ENCODE data around the gene MDM4.
"Not testable (repeated sequence)": the region's sequence is repeated elsewhere in the genome, so short reads cannot be mapped to it uniquely, and the experiment has no call there.

The MDM4 gene

DNA sequence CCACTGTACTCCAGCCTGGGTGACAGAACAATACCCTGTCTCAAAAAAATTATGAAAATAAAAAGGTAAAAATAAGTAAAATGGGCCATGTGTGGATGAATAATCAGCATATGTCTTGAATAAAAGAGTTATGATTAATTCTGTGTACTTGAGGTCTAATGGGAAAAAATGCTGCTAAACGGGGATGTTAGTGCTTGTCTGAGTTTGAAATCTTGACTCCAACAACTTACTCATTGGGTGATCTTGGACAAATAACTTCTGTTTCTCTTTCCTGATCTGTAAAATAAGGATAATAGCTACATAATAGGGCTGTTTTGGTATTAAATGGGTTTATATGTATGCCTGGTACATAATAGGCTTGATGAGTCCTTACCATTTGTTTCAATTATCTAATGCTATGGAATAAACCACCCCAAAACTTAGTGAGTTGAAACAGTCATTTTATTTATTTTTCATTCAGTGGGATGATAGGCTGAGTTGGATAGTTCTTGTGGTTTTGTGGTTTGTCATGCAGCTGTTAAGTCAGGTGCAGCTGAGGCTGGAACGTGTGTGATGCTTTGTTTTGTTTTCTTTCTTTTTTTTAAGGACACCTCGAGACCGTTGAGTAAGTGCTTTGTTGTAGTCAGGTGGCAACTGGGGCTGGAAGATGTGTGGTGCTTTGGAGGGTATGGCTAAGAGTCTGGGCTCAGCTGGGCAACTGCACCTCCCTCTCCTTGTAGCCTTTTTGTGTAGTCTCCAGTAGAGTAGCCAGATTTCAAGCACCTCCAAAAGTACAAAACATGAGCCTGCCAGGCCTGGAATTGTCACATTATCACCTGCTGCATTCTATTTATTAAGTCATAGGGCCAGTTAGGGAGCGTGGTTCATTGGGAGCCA is 4.9 kb downstream of the MDM4 start:
- no peak for DNase-seq

DNA sequence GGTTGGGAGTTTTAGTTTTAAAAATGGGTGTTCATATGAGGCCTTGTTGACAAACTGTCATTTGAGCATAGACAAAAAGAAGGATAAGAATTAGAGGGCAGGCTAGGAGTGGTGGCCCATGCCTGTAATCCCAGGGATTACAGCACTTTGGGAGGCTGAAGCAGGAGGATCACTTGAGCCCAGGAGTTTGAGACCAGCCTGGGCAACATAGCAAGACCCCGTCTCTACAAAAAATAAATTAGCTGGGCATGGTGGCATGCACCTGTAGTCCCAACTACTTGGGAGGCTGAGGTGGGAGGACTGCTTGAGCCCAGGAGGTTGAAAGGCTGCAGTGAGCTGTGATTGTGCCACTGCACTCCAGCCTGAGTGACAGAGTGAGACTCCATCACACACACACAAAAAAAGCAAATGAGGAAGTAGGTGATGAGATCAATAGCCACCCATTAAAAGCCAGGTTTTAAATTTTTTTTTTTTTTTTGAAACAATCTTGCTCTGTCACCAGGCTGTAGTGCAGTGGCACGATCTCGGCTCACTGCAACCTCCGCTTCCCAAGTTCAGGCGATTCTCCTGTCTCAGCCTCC is 5.8 kb downstream of the MDM4 start:
- not testable (repeated sequence) for DNase-seq

DNA sequence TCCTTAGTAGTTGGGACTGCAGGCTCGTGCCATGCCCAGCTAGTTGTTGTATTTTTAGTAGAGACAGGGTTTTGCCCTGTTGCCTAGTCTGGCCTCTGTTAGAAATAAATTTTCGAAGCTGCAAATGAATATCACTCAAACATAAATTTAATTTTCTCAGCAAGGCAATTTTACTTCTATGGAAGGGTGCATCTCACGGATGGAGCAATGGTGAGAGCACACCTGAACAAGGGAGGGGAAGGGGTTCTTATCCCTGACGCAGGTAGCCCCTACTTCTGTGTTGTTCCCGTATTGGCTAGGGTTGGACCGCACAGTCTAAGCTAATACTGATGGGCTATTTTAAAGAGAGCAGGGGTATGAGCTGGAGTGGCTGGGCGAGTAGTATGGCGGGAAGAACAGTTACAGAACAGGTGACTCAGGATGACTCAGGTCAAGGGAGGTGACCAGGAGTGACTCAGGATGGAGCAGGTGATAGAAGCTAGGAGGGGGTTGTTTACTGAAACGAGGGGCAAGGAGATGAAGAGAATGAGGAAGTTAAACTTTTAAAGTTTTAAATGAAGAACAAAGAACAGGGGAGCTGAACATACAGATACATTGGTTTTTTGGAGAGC is 7.5 kb downstream of the MDM4 start:
- DNase-seq = no peak

DNA sequence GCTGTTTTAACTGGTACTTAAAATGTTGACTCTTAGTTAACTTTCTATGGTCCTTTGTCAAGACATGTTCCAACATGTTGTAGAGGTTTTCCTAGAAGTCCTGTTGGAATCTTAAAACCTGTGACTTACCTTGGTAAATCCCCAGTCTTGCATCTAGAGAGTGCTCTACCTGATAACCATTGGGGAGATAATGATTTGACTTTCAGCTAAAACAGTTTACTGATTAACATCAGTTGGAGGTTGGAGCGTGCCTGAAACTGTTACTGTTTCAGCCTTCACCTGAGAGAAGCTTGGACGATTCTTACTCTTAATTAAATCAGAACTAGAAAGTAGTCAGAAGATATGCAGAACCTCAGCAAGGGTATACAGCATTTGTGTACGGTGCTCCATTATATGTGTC is 8.8 kb downstream of the MDM4 start:
- DNase-seq = no peak

DNA sequence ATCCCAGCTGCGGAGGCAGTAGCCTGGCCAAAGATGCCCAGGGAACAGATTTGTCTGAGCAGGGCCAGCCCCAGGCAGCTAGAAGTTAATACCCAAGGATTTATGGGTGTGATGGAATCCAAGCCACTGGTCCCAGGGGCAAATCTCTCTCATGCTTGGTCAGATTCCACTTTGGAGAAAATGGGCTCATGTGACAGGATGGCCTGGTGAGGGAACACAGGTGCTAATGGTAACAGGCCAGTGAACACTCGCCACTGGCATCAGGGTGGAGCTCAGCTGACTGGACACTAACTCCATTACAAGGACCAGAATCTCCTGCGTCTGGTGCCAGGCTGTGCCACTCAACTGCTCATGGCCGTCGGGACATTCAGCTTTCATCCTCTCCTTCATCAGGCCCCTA is 12.0 kb downstream of the MDM4 start:
- DNase-seq = no peak

DNA sequence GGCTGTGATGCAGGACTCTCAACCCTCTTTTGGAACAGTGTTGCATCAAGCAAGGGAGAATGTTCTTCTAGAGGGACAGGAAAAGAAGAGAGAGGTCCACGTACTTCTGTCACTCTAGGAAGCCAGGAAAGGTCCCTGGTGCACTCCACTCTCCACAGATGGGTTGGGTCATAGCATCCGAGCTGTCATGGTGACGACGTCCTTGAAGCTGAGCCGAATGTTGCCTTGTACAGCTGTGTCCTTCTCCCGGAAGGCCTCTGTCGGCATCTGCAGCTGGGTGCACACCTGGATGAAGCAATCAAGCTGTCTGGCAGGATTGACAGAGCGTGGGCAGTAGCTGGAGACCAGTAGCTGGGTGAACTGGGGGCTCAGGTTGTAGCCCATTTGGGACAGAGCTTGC is 12.5 kb downstream of the MDM4 start:
- DNase-seq = no peak

DNA sequence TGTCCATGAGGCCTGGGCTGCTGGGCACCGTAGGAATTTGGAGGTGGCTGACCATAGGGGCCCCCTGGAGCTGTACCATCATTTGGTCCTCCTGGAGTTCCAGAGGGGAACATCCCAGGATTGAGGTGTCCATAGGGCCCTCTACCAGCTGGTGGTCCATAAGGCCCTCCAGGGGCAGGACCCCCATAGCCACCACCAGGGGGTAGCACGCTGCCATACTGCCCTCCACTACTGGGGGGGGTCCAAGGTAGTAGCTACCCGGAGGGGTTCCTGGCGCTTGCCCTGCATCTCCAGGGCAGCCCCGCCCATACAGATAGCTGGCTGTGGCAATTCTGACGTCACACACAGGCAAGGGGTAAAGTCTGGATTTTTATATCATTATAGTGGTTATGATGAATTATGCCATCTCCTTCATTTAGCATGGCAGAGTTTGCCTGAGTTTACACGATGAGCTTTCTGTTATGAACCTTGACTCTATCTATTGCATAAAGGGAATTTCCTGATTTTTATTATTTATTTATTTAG is 13.2 kb downstream of the MDM4 start:
- DNase-seq = no peak

DNA sequence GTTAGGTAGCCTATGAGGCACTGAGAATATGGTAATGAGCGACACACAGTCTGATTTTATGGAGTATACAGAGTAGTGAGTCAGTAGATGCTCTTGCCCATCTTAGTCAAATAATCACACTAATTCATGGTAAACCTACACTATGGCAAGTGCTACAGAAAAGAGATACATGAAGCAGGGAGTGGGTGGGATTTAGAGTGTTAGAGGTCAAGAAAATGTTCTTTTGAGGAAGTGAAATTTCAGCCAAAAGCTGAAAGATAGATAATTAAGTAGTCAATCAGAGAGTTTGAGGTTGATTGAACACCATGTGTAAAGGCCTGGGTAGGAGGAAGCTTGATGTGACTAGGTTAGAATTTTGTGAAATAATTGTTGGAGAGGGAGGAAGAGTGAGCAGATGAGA is 14.7 kb downstream of the MDM4 start:
- DNase-seq = no peak

DNA sequence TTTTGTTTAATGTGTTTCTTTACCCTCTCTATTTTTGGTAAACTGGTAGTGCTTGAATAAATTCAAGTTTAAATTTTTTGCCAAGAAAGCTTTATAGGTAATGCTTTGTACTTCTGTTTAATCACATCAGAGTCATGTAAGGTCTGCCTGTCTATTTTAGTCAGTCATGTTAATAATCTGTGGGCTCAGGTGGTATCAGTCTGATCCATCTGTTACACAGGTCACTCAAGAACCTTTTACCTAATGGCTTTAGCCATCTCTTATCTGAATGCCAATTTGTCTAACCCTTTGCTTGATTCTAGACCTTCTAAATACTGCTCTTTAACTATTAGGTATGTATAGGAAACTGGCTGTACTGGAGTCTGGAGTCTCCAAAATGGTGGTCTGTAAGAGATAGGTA is 16.6 kb downstream of the MDM4 start:
- DNase-seq = no peak

DNA sequence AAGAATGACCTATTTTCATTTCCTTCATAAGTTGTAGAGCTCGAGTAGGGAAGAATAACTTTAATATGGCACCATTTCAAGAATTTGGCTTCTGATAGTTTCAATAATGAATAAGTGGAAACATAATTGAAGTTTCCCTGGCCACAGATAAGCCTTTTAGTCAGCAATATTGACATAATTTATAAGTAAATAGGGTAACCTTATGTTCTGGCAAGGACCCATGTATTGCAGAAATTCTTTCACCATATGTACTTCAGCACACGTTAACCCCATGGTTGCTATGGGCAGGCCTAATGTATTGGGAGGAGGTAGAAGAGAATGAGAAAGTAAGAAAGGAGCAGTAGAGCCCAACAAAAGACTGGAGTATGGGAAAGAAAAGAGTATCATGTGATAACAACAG is 25.4 kb downstream of the MDM4 start:
- DNase-seq = no peak

DNA sequence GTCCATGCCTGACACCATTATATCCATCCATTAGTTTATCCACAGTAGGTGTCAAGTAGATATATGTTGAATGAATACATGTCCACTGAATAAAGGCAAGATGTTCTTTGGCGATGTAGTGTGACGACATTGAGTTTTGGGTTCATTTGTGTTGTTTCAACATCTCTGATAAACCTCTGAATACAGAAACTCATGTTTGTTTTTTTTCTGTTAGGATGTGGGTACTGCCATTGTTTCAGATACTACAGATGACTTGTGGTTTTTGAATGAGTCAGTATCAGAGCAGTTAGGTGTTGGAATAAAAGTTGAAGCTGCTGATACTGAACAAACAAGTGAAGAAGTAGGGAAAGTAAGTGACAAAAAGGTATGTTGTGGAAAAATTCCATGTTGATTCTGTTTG is 28.1 kb downstream of the MDM4 start:
- no peak for DNase-seq

DNA sequence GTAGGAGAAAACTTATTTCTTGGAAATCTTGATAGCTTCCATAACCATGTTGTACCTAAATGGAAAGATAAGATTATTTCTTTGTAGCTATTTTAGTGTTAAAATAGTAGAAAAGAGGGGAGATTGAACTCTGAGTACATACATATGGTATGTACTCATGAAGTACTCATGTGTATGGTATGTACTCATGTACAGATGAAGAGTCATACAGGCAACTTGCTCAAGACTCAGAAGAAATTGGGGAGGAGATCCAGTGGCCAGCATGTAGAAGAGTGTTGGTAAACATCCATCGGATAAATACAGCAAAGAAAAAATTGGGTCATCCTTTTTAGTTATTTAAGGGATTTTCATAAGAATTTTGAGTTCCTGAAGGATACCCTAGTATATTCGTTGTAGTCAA is 29.0 kb downstream of the MDM4 start:
- DNase-seq = no peak

DNA sequence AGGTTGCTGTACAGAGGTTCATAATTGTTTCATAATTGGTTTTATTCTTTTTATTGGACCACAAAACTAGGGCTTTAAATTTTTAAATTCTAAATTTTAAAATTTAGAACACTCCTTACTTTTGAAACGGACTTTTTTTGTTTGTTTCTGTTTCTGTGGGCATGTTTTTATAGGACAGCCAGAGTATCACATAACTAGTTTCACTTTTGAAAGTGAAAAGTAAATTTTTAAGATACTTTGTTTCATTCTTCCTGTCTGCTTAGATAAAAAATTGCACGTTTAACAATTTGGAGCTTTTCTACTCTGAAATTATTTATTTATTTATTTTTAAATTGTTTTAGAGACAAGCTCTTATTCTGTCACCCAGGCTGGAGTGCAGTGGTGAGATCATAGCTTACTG is 29.7 kb downstream of the MDM4 start:
- no peak for DNase-seq

DNA sequence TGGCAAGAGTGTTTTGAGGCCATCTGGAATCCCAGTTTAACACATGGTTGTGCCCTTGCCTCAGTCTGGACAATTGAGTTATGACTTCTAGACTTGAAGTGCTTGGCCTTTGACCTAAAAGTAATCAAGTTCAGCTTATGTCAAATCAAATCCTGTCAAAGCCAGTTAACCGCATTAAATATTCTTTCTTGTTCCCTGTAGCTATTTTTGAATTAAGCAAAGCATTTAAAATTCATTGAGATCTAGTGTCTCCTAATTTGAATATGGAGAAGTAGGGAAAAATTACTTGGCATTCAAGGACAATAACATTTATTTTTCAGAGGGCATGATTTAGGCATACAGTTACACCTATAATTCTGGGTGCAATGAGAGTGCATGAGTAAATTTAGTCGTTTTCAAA is 32.1 kb downstream of the MDM4 start:
- no peak for DNase-seq

DNA sequence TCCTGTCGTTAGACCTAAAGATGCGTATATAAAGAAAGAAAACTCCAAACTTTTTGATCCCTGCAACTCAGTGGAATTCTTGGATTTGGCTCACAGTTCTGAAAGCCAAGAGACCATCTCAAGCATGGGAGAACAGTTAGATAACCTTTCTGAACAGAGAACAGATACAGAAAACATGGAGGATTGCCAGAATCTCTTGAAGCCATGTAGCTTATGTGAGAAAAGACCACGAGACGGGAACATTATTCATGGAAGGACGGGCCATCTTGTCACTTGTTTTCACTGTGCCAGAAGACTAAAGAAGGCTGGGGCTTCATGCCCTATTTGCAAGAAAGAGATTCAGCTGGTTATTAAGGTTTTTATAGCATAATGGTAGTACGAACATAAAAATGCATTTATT is 33.1 kb downstream of the MDM4 start:
- no peak for DNase-seq

DNA sequence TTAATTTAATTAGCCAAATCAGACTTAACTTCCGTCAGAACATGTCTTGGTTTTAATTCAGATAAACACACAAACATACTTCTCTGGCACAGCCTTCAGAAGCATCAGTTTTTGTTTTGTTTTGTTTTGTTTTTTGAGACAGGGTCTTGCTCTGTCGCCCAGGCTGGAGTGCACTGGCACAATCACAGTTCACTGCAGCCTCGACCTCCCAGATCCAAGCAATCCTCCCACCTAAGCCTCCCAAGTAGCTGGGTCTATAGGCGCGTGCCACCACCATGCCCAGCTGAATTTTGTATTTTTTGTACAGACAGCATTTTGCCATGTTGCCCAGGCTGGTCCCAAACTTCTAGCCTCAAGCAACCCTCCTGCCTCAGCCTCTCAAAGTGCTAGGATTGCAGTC is 34.7 kb downstream of the MDM4 start:
- DNase-seq = no peak

DNA sequence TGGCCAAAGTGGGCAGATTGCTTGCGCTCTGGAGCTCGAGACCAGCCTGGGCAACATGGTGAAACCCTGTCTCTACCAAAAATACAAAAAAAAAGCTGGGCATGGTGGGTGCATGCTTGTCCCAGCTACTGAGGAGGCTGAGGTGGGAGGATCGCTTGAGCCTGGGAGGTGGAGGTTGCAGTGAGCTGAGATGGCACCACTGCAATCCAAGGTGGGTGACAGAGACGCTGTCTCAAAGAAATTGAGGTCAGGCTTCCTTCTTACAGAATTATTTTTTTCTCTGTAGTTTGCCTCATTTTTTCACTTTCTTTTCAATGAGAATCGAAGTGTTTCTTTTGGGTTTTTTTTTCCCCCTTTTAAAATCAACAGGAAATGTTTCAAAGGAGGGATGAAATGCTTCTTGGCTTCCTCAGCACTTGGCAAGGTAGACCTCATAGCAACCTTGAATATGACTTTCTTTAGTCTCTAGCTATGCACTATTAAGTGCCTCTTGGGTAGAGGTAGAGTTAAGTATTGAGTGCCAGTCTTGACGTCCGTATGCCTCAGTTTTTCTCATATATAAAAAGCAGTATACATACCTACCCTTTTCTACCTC is 40.3 kb downstream of the MDM4 start:
- DNase-seq = no peak

DNA sequence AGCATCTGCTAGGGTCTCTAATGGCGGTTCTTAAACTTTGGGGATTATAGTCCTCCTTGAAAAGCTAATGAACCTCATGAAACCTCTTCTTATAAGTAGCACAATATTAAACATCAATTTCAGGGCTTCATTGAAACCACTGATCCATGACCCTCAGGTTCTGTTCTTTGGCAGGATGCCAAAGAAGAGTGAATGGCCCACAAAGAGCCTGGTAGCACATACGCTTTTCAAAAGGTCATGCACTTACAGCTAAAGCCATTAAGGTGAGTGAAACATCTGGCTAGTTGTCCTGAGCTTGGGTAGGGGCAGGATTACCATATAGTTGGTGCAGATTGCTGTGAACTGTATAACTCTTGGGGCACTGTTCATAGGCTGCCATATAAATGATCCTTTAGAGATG is 42.3 kb downstream of the MDM4 start:
- DNase-seq = peak; percentile 43

DNA sequence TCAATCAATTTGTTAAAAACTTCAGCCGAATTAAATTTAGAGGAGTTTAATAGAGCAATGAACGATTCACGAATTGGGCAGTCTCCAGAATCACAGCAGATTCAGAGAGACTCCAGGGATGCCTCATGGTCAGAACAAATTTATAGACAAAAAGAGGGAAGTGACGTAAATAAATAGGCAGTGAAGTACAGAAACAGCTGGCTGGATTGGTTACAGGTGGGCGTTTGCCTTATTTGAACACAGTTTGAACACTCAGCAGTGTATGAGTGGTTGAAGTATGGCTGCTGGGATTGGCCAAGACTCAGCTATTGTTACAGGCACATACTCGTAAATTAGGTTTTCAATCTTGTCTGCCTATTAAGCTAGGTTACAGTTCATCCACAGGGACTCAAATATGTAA is 43.8 kb downstream of the MDM4 start:
- not testable (repeated sequence) for DNase-seq

DNA sequence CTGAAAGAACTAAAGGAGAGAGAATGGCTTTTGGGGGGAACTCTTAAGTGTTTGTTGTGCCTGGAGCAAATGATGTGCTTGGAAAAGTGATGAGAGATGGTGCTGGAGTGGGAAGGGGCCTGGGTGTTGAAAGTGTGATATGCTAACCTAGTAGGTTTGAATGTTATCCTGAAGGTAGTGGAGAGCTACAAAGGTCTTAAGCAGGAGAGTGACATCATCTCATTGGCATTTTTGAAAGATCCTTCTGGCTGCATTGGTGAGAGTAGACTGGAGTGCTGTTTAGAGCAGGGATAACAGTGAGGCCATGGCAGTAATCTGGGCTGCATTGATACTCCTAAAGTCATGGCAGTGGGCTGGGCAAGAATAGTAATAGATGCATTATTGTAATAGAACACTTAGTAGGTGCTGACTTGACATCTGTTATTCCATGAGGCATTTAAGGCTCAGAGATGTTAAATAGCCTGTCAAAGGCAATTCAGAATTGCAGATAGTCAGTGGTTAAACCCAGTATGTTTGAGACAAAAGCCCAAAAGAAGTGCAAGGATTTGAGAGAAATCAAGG is 44.5 kb downstream of the MDM4 start:
- no peak for DNase-seq

DNA sequence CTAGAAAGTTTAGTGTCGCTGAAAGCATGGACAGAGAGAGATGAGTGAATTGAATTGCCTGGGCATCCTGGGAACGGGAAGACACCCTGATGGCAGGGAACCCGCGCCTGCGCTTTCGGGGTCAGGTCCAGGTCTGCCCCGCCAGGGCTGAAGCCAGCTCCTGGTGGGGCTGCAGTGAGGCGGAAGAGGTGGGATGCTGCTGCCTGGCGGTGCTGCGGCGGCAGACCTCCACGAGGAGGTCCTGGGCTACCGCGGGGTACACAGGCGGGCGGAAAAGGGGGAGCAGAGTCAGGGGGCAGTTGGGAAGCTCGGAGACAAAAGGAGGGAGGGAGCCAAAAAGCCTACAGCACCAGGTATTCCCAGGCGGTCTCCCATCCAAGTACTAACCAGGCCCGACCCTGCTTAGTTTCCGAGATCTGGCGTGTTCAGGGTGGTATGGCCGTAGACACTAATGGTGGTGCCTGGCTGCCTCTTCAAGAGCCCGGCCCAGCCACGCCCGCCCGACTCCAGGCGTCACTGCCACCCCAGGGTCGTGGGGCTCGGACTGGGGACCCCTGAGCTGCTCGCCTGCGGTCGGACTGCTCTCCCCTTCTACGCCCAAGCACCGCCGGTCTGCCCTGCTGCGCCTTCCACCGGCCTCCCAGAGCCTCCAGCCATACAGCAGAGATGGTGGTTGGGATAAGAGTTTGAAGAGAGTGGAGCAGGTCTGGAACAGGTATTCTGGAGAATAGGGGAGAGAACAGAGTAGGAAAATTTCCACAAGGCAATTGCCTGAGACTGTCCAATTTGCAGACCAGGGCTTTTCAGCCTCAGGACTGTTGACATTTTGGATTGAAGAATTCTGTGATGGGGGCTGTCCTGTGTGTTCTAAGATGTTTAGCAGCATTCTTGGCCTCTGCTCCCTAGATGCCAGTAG is 46.1 kb downstream of the MDM4 start:
- no peak for DNase-seq

DNA sequence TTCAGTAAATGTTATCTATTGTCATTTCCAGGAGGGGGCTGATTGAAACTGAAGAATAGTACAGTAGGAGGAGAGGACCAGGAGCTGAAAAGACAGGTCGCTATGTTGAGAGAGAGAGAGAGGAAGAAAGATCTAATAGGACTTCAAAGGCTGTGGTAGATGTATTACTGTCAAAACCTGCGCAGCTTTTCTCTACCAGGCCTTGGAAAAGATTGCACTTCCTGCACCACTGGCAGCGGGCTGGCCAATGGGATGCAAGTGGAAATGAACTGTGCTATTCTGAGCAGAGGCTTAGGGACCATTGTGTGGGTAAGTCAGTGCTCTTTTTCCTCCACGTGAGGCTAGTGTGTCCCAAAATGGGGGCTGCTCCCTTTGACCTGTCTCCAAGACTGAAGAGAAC is 47.1 kb downstream of the MDM4 start:
- DNase-seq = no peak
